ENCODE measurements around the gene MS4A14.

MS4A14 gene

DNA sequence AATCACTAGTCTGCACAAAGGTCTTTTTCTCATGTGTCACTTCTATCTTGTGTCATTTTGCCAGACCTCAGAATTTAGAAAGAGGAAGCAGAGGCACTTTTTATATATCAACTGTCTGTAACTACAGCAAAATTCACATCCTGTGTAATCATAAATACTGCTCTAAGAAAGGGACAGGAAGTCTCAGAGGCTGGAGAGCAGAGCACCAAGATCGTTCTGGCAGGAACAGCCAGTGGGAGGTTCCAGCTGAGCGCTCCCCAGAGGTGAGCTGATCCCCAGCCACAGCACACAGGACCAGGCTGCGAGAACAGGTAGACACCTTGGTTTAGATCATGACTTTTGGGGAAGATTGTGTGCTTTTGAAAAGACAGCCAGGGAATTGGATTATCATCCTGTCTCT is 17.9 kb upstream of the MS4A14 start, which contains the start of gene MS4A7:
MS4A7 (plus strand) TSS at position 179 of the 400 bp plus-strand sequence. CDS start 4,610 bp downstream, outside the sequence.
- H3K9me3 ChIP-seq (ENCODE audit: control insufficient read depth in 1 of 2, low read length in 2 of 2): no peaks in the 10 kb centered on the region
- H3K4me3 ChIP-seq (ENCODE audit: low read depth in 1 of 2, low read length in 2 of 2): peak within 1 kb of the TSS in 1 of 2 donors; percentile 26
- H3K9ac ChIP-seq (ENCODE audit: low read depth in 1 of 2, low read length in 2 of 2): peak within 1 kb of the TSS in 1 of 2 donors; percentile 18
- H3K27me3 ChIP-seq (ENCODE audit: control insufficient read depth in 1 of 2, insufficient read depth in 2 of 2, low read length in 2 of 2): peaks cover 0 to 5% of the 10 kb centered on the region in 2 donors
- no peaks in the 10 kb centered on the region for H3K36me3 ChIP-seq (ENCODE audit: control insufficient read depth in 1 of 2, insufficient read depth in 2 of 2, low read length in 2 of 2)
- H3K27ac ChIP-seq (ENCODE audit: low read depth, low read length): no peak within 1 kb of the TSS
- no peaks in the 10 kb centered on the region for H3K4me1 ChIP-seq (ENCODE audit: control insufficient read depth in 1 of 2, insufficient read depth in 2 of 2, low read length in 2 of 2)

DNA sequence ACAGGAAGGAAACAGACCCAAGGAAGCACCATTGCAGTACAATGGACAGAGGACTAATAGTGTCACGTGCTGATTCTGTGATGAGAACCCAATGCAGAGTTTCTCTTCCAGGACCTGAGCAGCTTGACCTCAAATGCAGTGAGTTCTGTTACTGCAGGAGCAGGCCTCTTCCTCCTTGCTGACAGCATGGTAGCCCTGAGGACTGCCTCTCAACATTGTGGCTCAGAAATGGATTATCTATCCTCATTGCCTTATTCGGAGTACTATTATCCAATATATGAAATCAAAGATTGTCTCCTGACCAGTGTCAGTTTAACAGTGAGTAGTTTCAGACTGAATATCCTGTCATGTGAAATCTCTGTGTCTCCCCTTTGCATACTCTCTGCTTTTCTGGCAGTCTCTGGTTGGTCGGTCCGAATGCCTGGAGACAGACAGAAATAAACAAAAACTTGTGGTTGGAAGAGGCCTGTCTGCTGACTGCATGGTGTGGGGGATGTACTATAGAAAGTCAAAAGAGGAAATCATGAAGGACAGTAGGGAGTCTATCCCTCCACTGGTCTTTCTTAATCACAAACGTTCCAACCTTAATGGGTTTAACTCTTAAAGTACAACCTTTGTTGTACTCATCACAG is 6.9 kb upstream of the MS4A14 start:
- H3K27me3 ChIP-seq (ENCODE audit: control insufficient read depth in 1 of 2, insufficient read depth in 2 of 2, low read length in 2 of 2): no peaks in the 10 kb centered on the region
- H3K27ac ChIP-seq (ENCODE audit: low read depth, low read length): no peak overlapping the region
- H3K36me3 ChIP-seq (ENCODE audit: control insufficient read depth in 1 of 2, insufficient read depth in 2 of 2, low read length in 2 of 2): no peaks in the 10 kb centered on the region

DNA sequence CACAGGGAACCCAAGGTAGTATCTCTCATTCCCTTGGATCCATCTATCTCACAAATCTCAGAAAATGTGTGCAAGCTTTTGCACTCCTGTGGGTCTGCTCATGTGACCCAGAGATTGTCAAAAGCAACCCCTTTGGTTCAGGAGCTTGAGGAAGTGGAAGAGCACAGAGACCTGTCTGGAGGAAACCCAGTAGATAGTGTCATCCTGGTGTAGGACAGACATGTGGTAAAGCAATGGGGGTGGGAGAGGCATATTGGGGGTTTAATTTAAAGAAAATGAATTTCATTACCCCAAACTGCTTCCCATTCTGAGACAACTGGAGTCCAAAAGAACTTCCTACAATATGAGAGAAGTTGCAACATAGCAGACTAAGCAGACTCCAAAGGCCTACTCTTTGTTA is 5.8 kb upstream of the MS4A14 start:
- H3K4me3 ChIP-seq (ENCODE audit: low read depth in 1 of 2, low read length in 2 of 2): no peak overlapping the region
- H3K9me3 ChIP-seq (ENCODE audit: control insufficient read depth in 1 of 2, low read length in 2 of 2): no peaks in the 10 kb centered on the region
- H3K27me3 ChIP-seq (ENCODE audit: control insufficient read depth in 1 of 2, insufficient read depth in 2 of 2, low read length in 2 of 2): no peaks in the 10 kb centered on the region
- no peaks in the 10 kb centered on the region for H3K4me1 ChIP-seq (ENCODE audit: control insufficient read depth in 1 of 2, insufficient read depth in 2 of 2, low read length in 2 of 2)
- H3K36me3 ChIP-seq (ENCODE audit: control insufficient read depth in 1 of 2, insufficient read depth in 2 of 2, low read length in 2 of 2): no peaks in the 10 kb centered on the region
- H3K27ac ChIP-seq (ENCODE audit: low read depth, low read length): no peak overlapping the region
- no peak overlapping the region for H3K9ac ChIP-seq (ENCODE audit: low read depth in 1 of 2, low read length in 2 of 2)

More for the DNA sequence above, 6.9 kb upstream of the MS4A14 start:
- Histone ChIP-seq H3K4me3 (ENCODE audit: low read depth in 1 of 2, low read length in 2 of 2) (no peak overlapping the region), H3K9me3 (ENCODE audit: control insufficient read depth in 1 of 2, low read length in 2 of 2) (no peaks in the 10 kb centered on the region), H3K4me1 (ENCODE audit: control insufficient read depth in 1 of 2, insufficient read depth in 2 of 2, low read length in 2 of 2) (no peaks in the 10 kb centered on the region), H3K9ac (ENCODE audit: low read depth in 1 of 2, low read length in 2 of 2) (no peak overlapping the region)

DNA sequence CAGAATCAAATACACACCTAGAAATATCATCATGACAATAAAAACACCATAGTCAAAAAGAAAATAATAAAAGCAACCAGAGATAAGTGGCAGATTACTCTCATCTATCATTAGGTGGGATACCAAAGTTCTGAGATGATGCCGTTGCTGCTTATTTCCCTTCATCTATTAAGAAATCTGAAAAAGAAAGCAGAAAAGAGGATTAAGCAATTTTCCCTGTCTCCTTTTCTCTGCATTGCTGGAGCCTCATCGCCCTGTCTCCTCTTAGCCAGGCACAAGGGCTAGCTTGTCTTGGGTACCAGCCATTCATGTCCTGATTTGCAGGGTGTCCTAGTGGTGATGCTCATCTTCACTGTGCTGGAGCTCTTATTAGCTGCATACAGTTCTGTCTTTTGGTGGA is 3.9 kb upstream of the MS4A14 start:
- Histone ChIP-seq H3K27ac (ENCODE audit: low read depth, low read length) (no peak overlapping the region), H3K9ac (ENCODE audit: low read depth in 1 of 2, low read length in 2 of 2) (no peak overlapping the region), H3K4me1 (ENCODE audit: control insufficient read depth in 1 of 2, insufficient read depth in 2 of 2, low read length in 2 of 2) (no peaks in the 10 kb centered on the region), H3K27me3 (ENCODE audit: control insufficient read depth in 1 of 2, insufficient read depth in 2 of 2, low read length in 2 of 2) (no peaks in the 10 kb centered on the region), H3K9me3 (ENCODE audit: control insufficient read depth in 1 of 2, low read length in 2 of 2) (no peaks in the 10 kb centered on the region), H3K36me3 (ENCODE audit: control insufficient read depth in 1 of 2, insufficient read depth in 2 of 2, low read length in 2 of 2) (no peaks in the 10 kb centered on the region), H3K4me3 (ENCODE audit: low read depth in 1 of 2, low read length in 2 of 2) (no peak overlapping the region)

DNA sequence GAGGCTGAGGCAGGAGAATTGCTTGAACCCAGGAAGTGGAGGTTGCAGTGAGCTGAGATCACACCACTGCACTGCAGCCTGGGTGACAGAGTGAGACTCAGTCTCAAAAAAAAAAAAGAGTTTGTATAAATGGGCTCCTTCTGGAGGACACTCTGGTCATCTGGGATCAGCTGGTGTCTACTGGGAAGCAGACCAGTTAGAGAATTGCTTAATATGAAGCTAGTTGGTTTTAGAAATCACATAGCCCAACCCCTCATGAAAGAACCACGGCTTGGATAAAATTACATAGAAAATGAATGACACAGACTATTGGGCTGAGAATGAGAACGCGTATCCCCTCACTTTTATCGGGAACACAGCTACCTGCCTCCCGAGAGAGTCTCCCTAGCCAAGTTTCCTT is 3.2 kb upstream of the MS4A14 start:
- Histone ChIP-seq H3K27me3 (ENCODE audit: control insufficient read depth in 1 of 2, insufficient read depth in 2 of 2, low read length in 2 of 2) (no peaks in the 10 kb centered on the region), H3K9ac (ENCODE audit: low read depth in 1 of 2, low read length in 2 of 2) (no peak overlapping the region), H3K4me3 (ENCODE audit: low read depth in 1 of 2, low read length in 2 of 2) (no peak overlapping the region), H3K9me3 (ENCODE audit: control insufficient read depth in 1 of 2, low read length in 2 of 2) (no peaks in the 10 kb centered on the region), H3K4me1 (ENCODE audit: control insufficient read depth in 1 of 2, insufficient read depth in 2 of 2, low read length in 2 of 2) (no peaks in the 10 kb centered on the region), H3K36me3 (ENCODE audit: control insufficient read depth in 1 of 2, insufficient read depth in 2 of 2, low read length in 2 of 2) (no peaks in the 10 kb centered on the region), H3K27ac (ENCODE audit: low read depth, low read length) (no peak overlapping the region)

DNA sequence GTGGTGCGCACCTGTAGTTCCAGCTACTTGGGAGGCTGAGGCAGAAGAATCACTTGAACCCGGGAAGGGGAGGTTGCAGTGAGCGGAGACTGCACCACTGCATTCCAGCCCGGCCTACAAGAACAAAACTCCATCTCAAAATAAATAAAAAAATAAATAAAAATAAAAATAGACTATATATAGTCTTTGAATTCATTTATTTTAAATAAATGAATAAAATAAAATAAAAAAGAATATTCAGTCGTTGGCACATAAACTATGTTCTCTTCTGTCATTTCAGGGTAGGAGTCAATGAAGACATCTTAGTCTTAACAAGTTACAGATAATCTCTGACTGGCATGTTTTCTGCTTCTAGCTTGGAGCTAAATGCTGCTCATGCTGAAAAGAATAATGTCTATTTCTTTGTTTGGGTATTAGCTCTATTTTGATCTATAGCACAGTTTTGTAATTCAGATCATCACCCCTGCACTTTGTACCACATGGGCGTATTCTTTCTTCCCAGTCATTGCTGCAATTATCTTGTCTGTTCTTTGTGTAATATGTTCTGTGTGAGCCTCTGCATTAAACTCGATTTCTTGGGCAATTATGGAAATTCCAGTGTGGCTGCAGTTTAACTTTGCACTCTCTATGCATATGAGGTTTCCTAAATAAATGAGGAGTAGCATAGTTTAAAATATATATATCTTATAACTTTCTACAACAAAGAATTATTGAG is 1.4 kb upstream of the MS4A14 start:
- no peaks in the 10 kb centered on the region for H3K9me3 ChIP-seq (ENCODE audit: control insufficient read depth in 1 of 2, low read length in 2 of 2)
- H3K4me3 ChIP-seq (ENCODE audit: low read depth in 1 of 2, low read length in 2 of 2): no peak overlapping the region
- no peaks in the 10 kb centered on the region for H3K27me3 ChIP-seq (ENCODE audit: control insufficient read depth in 1 of 2, insufficient read depth in 2 of 2, low read length in 2 of 2)
- H3K27ac ChIP-seq (ENCODE audit: low read depth, low read length): no peak overlapping the region
- no peak overlapping the region for H3K9ac ChIP-seq (ENCODE audit: low read depth in 1 of 2, low read length in 2 of 2)
- no peaks in the 10 kb centered on the region for H3K36me3 ChIP-seq (ENCODE audit: control insufficient read depth in 1 of 2, insufficient read depth in 2 of 2, low read length in 2 of 2)
- no peaks in the 10 kb centered on the region for H3K4me1 ChIP-seq (ENCODE audit: control insufficient read depth in 1 of 2, insufficient read depth in 2 of 2, low read length in 2 of 2)

DNA sequence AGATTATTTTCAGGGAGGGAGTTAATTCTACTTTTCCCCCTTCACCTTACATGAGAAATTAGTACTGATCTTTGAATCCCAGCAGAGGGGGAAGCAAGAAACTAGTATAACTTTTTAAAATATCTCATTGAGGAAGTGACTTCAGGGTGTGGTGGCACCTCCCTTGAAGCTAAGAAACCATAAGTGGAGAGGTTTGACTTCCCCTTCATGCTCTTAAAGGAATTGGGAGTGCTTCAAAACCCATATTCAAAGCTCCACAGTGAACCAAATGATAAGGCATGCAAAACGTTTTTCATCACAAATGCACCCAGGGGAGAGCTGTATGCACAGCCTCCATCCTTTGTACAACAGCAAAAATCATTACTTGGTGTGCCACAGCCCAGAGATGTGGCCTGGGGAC is 540 bp downstream of the MS4A14 start:
- Histone ChIP-seq H3K9ac (ENCODE audit: low read depth in 1 of 2, low read length in 2 of 2) (no peak overlapping the region), H3K9me3 (ENCODE audit: control insufficient read depth in 1 of 2, low read length in 2 of 2) (no peaks in the 10 kb centered on the region), H3K27ac (ENCODE audit: low read depth, low read length) (no peak overlapping the region)

DNA sequence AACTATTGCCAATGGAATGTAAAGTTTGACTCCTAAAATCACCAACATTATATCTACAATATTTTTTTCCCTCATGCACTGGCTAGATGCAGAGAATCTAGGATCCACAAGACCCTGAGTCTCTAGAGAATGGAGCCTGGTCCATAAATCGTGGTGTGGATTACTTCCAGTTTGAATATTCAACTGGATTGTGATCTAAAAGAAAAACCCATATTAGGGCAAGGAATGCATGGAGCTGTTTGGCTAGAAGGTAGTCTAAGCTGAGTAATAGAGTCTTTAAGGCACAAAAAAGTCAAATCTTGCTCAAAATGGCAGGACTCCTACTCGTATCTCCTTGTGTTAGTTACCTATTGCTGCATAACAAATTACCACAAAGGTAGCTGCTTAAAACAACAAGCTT is 23.8 kb downstream of the MS4A14 start:
- Histone ChIP-seq H3K27ac (ENCODE audit: low read depth, low read length) (no peak overlapping the region), H3K27me3 (ENCODE audit: control insufficient read depth in 1 of 2, insufficient read depth in 2 of 2, low read length in 2 of 2) (no peaks in the 10 kb centered on the region), H3K9ac (ENCODE audit: low read depth in 1 of 2, low read length in 2 of 2) (no peak overlapping the region), H3K9me3 (ENCODE audit: control insufficient read depth in 1 of 2, low read length in 2 of 2) (no peaks in the 10 kb centered on the region), H3K36me3 (ENCODE audit: control insufficient read depth in 1 of 2, insufficient read depth in 2 of 2, low read length in 2 of 2) (no peaks in the 10 kb centered on the region), H3K4me1 (ENCODE audit: control insufficient read depth in 1 of 2, insufficient read depth in 2 of 2, low read length in 2 of 2) (no peaks in the 10 kb centered on the region), H3K4me3 (ENCODE audit: low read depth in 1 of 2, low read length in 2 of 2) (no peak overlapping the region)

More for the DNA sequence above, 540 bp downstream of the MS4A14 start:
- Histone ChIP-seq H3K4me1 (ENCODE audit: control insufficient read depth in 1 of 2, insufficient read depth in 2 of 2, low read length in 2 of 2) (no peaks in the 10 kb centered on the region), H3K27me3 (ENCODE audit: control insufficient read depth in 1 of 2, insufficient read depth in 2 of 2, low read length in 2 of 2) (no peaks in the 10 kb centered on the region), H3K4me3 (ENCODE audit: low read depth in 1 of 2, low read length in 2 of 2) (no peak overlapping the region), H3K36me3 (ENCODE audit: control insufficient read depth in 1 of 2, insufficient read depth in 2 of 2, low read length in 2 of 2) (no peaks in the 10 kb centered on the region)

DNA sequence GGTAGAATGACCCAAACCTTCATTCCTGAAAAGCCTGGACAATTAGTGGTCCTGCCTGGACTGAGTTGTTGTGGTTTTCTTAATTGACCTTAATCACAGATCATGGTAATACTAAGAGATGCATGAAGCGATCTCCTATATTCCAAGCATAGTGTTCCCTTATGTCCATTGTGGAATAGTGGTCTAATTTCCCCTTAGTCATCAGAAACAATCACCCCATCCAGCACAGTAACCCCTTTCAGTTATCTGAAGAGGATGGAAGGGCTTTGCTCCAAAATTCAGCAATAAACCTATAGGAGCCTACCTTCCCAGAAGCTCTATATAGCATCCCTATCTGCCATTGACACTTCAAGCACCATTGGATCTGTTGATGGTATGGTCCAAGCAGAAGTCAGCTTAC is 26.4 kb downstream of the MS4A14 start:
- Histone ChIP-seq H3K27me3 (ENCODE audit: control insufficient read depth in 1 of 2, insufficient read depth in 2 of 2, low read length in 2 of 2) (no peaks in the 10 kb centered on the region), H3K9me3 (ENCODE audit: control insufficient read depth in 1 of 2, low read length in 2 of 2) (no peaks in the 10 kb centered on the region), H3K4me1 (ENCODE audit: control insufficient read depth in 1 of 2, insufficient read depth in 2 of 2, low read length in 2 of 2) (no peaks in the 10 kb centered on the region), H3K36me3 (ENCODE audit: control insufficient read depth in 1 of 2, insufficient read depth in 2 of 2, low read length in 2 of 2) (no peaks in the 10 kb centered on the region), H3K27ac (ENCODE audit: low read depth, low read length) (no peak overlapping the region), H3K4me3 (ENCODE audit: low read depth in 1 of 2, low read length in 2 of 2) (no peak overlapping the region), H3K9ac (ENCODE audit: low read depth in 1 of 2, low read length in 2 of 2) (no peak overlapping the region)

DNA sequence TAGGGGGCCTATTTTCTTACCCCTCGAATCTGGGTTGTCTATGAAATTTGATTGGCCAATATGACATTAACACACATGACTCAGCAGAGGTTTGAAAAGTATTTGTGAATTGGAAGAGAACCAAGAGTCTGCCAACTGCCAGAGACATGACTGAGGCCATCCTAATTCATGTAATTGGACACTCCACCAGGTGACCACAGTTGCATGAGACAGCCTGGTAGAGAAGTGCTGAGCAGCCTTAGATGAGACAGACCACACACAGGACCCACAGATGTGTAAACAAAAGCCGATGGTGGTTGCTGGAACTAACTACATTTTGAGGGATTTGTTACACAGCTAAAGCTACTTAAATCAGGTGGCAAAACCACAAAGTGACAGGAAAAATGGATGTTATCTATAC is 32.3 kb downstream of the MS4A14 start:
- Histone ChIP-seq H3K4me1 (ENCODE audit: control insufficient read depth in 1 of 2, insufficient read depth in 2 of 2, low read length in 2 of 2) (no peaks in the 10 kb centered on the region), H3K4me3 (ENCODE audit: low read depth in 1 of 2, low read length in 2 of 2) (no peak overlapping the region), H3K27me3 (ENCODE audit: control insufficient read depth in 1 of 2, insufficient read depth in 2 of 2, low read length in 2 of 2) (no peaks in the 10 kb centered on the region), H3K27ac (ENCODE audit: low read depth, low read length) (no peak overlapping the region), H3K9ac (ENCODE audit: low read depth in 1 of 2, low read length in 2 of 2) (no peak overlapping the region), H3K9me3 (ENCODE audit: control insufficient read depth in 1 of 2, low read length in 2 of 2) (no peaks in the 10 kb centered on the region), H3K36me3 (ENCODE audit: control insufficient read depth in 1 of 2, insufficient read depth in 2 of 2, low read length in 2 of 2) (no peaks in the 10 kb centered on the region)

Data from duodenal mucosa (tissue), 2 donors.